ENCODE results near the gene ACP1. TPM values are rescaled to one million over a fixed set of nuclear protein-coding genes. Genes with fewer than 3 reads are reported as not detected.

The ACP1 gene
- total RNA-seq, 4 donors from 2014 or later = 62.3 to 69.0 (median 65.3) TPM

DNA sequence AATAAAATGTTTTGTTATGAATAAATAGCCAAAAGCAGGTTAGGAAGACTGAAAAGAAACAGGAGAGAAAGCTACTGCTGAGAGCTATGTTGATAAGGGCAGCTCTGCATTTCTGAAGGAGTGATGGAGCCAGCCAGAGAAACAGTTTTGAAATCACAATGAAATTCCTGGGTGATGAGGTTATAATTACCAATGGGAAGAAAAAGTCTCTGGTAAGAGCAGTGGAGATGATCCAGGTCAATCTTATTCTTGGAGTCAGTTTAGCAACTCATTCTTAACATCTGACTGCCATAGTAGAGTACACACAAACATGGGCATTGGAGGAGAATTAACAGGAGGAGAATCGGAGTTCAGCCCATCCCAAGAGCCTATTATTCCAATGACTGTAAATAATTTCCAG is 20.8 kb downstream of the ACP1 start:
- no peak for DNase-seq (ENCODE audit: low spot score)
- TF ChIP-seq CTCF (IDR thresholded peaks at IDR 0.05) = no peak
- peak; percentile 41 for ATAC-seq (ENCODE audit: low FRiP score)

- TF ChIP-seq CTCF (IDR thresholded peaks at IDR 0.05) = no peak
- no peak for DNase-seq (ENCODE audit: low spot score)
Measured at GRCh38 chr2:286035-286434, 21.3 kb downstream of the ACP1 start.

GRCh38 chr2:286774-287392 is 22.1 kb downstream of the ACP1 start:
- DNase-seq (ENCODE audit: low spot score) = no peak
- no peak for TF ChIP-seq CTCF (IDR thresholded peaks at IDR 0.05)
- ATAC-seq (ENCODE audit: low FRiP score) = peak; percentile 37

More at GRCh38 chr2:286035-286434, 21.3 kb downstream of the ACP1 start:
- no peak for ATAC-seq (ENCODE audit: low FRiP score)

- peak; percentile 52 for ATAC-seq (ENCODE audit: low FRiP score)
- no peak for TF ChIP-seq CTCF (IDR thresholded peaks at IDR 0.05)
- no peak for DNase-seq (ENCODE audit: low spot score)
Measured at GRCh38 chr2:287471-287885, 22.7 kb downstream of the ACP1 start.

GRCh38 chr2:287911-288757 is 23.4 kb downstream of the ACP1 start, which contains the start of gene ALKAL2:
Gene ALKAL2, minus strand, starts transcription at chr2:288091. Its CDS starts 256 bp downstream, at chr2:287835.
- no peak for ATAC-seq (ENCODE audit: low FRiP score)
- no peak for DNase-seq (ENCODE audit: low spot score)

DNA sequence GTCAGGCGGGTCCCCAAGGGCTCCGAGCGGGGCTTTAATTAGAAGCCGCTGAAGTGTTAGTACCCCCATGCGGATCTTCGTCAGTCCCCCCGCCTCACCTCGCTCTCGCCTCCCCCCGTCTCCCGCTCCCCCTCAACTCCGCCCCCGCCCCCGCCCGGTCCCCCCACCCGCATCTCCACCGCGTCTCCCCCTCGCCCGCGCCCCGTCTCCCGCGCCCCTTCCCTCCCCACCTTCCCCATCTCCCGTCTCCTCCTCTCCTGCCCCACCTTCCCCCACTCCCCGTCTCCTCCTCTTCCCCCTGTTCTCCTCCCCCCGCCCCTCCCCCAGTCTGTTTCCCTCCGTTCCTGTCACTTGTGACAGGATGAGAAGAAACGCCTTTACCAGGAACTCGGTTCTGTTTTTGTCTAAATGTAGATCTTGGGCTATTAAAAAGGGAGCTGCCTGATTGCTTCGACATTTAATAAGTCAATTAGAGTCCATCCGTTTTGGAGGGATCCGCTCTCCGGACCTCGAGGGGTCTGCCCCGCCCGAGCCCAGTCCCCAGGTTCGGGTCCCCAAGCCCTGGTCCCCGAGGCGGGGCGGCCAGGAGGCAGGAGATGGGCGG is 24.1 kb downstream of the ACP1 start:
- no peak for ATAC-seq (ENCODE audit: low FRiP score)
- TF ChIP-seq CTCF (IDR thresholded peaks at IDR 0.05) = no peak
- DNase-seq (ENCODE audit: low spot score) = no peak

More at GRCh38 chr2:287911-288757, 23.4 kb downstream of the ACP1 start, which contains the start of gene ALKAL2:
- no peak for TF ChIP-seq CTCF (IDR thresholded peaks at IDR 0.05)
